Stimulated activated CD4-positive, alpha-beta T cell treated with anti-CD3 and anti-CD28 coated beads, Interleukin-4, amount 100 ng/mL, for 4 hours (primary cell): ENCODE results near the gene CCL18.
"Not testable (repeated sequence)": the region's sequence is repeated elsewhere in the genome, so short reads cannot be mapped to it uniquely, and the experiment has no call there.

Experiments used
- DNase-seq, 2 experiments: peaks; one replicate each; pipeline ENCODE4 v3.0.0-alpha.2; 2020

The CCL18 gene

GRCh38 chr17:36063786-36064541 lies at the start of gene CCL18:
Gene CCL18 (plus strand): TSS chr17:36064272. CDS start chr17:36064343, 71 bp downstream.
- no peak for DNase-seq

GRCh38 chr17:36014946-36015345 lies 49.1 kb upstream of the CCL18 start:
- no peak for DNase-seq

- not testable (repeated sequence) for DNase-seq
These were observed 48.2 kb upstream of the CCL18 start for GRCh38 chr17:36015895-36016294.

GRCh38 chr17:36016555-36016954 lies 47.5 kb upstream of the CCL18 start:
- no peak for DNase-seq

- no peak for DNase-seq
These were observed 46.3 kb upstream of the CCL18 start, which contains the start of gene CCL23 for GRCh38 chr17:36017799-36018198. Gene CCL23 (minus strand): TSS chr17:36017972. CDS start chr17:36017897, 75 bp downstream.

GRCh38 chr17:36019423-36019822 lies 44.6 kb upstream of the CCL18 start:
- DNase-seq = no peak

- DNase-seq = no peak
These were observed 39.8 kb upstream of the CCL18 start for GRCh38 chr17:36024106-36024869.

- no peak for DNase-seq
These were observed 36.3 kb upstream of the CCL18 start for GRCh38 chr17:36027761-36028160.

- DNase-seq = no peak
These were observed 33.1 kb upstream of the CCL18 start for GRCh38 chr17:36030956-36031355.

GRCh38 chr17:36034127-36034526 lies 29.9 kb upstream of the CCL18 start:
- no peak for DNase-seq

GRCh38 chr17:36036235-36036634 lies 27.8 kb upstream of the CCL18 start:
- DNase-seq = no peak

- DNase-seq = no peak
These were observed 16.0 kb upstream of the CCL18 start for GRCh38 chr17:36048066-36048465.

- no peak for DNase-seq
These were observed 14.4 kb upstream of the CCL18 start for GRCh38 chr17:36049643-36050042.

- no peak for DNase-seq
These were observed 8.9 kb upstream of the CCL18 start for GRCh38 chr17:36055171-36055570.

GRCh38 chr17:36055921-36056520 lies 8.1 kb upstream of the CCL18 start:
- DNase-seq = no peak

- no peak for DNase-seq
These were observed 6.2 kb upstream of the CCL18 start for GRCh38 chr17:36057911-36058310.

GRCh38 chr17:36059406-36059805 lies 4.7 kb upstream of the CCL18 start:
- DNase-seq = no peak

GRCh38 chr17:36060816-36061215 lies 3.3 kb upstream of the CCL18 start:
- DNase-seq = no peak

GRCh38 chr17:36066365-36066985 lies 2.4 kb downstream of the CCL18 start:
- DNase-seq = no peak

- no peak for DNase-seq
These were observed 4.5 kb downstream of the CCL18 start for GRCh38 chr17:36068524-36068923.

GRCh38 chr17:36069136-36069535 lies 5.1 kb downstream of the CCL18 start:
- no peak for DNase-seq

- DNase-seq = no peak
These were observed 6.4 kb downstream of the CCL18 start for GRCh38 chr17:36070427-36070826.

- no peak for DNase-seq
These were observed 7.7 kb downstream of the CCL18 start for GRCh38 chr17:36071751-36072150.
